Activated CD4-positive, alpha-beta memory T cell treated with anti-CD3 and anti-CD28 coated beads for 36 hours (primary cell): Measurements from ENCODE around the gene OR4K14. TPM values are rescaled to one million over a fixed set of nuclear protein-coding genes. Genes with fewer than 3 reads are reported as not detected.

Experiments
- CTCF ChIA-PET: fragments of 350-600 bp; sonication (Branson Sonifier 250); formaldehyde crosslinking; loops from one replicate; lab custom pipeline; 2021; ENCODE audit warnings: antibody characterized with exemption, inconsistent platforms; lab: Charles Lee
- POLR2A ChIA-PET: fragments of 350-600 bp; sonication (Branson Sonifier 250); formaldehyde crosslinking; loops from one replicate; lab custom pipeline; 2021; ENCODE audit warnings: antibody characterized with exemption; lab: Charles Lee
- DNase-seq: peaks from one replicate; pipeline ENCODE4 v3.0.0-alpha.2; 2020
- H3K27ac Mint-ChIP-seq: one replicate; pipeline ENCODE4 v1.8.0; 2021; ENCODE audit warnings: mixed read lengths
- H3K27me3 Mint-ChIP-seq: one replicate; pipeline ENCODE4 v1.8.0; 2021; ENCODE audit warnings: mixed read lengths
- H3K36me3 Mint-ChIP-seq: one replicate; pipeline ENCODE4 v1.8.0; 2021; ENCODE audit warnings: mixed read lengths
- H3K4me1 Mint-ChIP-seq: one replicate; pipeline ENCODE4 v1.8.0; 2021; ENCODE audit warnings: low read depth, mixed read lengths
- H3K4me3 Mint-ChIP-seq: one replicate; pipeline ENCODE4 v1.8.0; 2021; ENCODE audit warnings: mild to moderate bottlenecking, mixed read lengths
- H3K9me3 Mint-ChIP-seq: one replicate; pipeline ENCODE4 v1.8.0; 2021; ENCODE audit warnings: mixed read lengths
- intact Hi-C: fragments of 100-400 bp; cut with micrococcal nuclease; formaldehyde crosslinking; loops from one replicate; pipeline ENCODE4 v1.15.1; 2023
- total RNA-seq, 2 experiments: library from RNA; stranded (reverse); gene quantifications; one replicate each; pipeline ENCODE4 v1.2.3, GENCODE V29; 2021

OR4K14 gene
- total RNA-seq = not detected

- ChIA-PET CTCF (no interaction called here), POLR2A (no interaction called here)
- Mint-ChIP-seq H3K4me3 (no peak within 1 kb of the TSS), H3K27me3 (no peaks in the 10 kb centered on the region), H3K27ac (no peak within 1 kb of the TSS), H3K36me3 (no peaks in the 10 kb centered on the region), H3K4me1 (no peaks in the 10 kb centered on the region), H3K9me3 (peaks cover under 1% of the 10 kb centered on the region)
- no peak for DNase-seq
- intact Hi-C loops = no loop called here
Observed at GRCh38 chr14:20019257-20019865, at the start of gene OR4K14. TSS of gene OR4K14 (minus strand) at chr14:20019307. CDS start at chr14:20015193, 4,114 bp downstream.

- Mint-ChIP-seq H3K27ac (no peak within 1 kb of the TSS), H3K4me3 (no peak within 1 kb of the TSS)
- intact Hi-C loops = no loop called here
Observed at GRCh38 chr14:20059745-20060144, 40.6 kb upstream of the OR4K14 start, which contains the start of gene OR4L1. TSS of gene OR4L1 (plus strand) at chr14:20060045. CDS start at chr14:20060045, 0 bp downstream.

DNA sequence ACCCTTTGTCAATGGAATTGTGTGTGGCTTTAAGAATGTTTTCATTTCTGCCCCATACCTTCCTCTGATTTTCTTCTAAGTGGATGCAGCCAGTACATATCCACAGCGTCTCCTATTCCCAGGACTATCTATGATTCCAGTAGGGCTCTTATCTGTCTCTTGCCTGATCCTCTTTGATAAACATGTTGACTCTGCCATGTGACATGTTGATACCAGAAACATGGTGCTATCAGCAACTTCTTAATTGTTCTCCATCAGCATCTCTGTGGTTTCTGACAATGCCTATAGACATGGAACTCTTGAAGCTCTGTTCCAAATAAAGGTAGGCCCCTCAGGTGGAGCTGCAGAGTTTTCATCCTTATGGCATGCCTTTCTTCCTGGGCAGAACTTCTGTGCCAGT, 29.1 kb upstream of the OR4K14 start:
- ChIA-PET POLR2A (no interaction called here), CTCF (no interaction called here)
- Mint-ChIP-seq H3K27ac (no peak overlapping the region), H3K9me3 (no peaks in the 10 kb centered on the region), H3K36me3 (no peaks in the 10 kb centered on the region), H3K4me3 (no peak overlapping the region), H3K27me3 (peaks cover 8% of the 10 kb centered on the region), H3K4me1 (no peaks in the 10 kb centered on the region)
- DNase-seq = no peak
- intact Hi-C loops = no loop called here

More at GRCh38 chr14:20059745-20060144, 40.6 kb upstream of the OR4K14 start, which contains the start of gene OR4L1:
- ChIA-PET POLR2A (no interaction called here), CTCF (no interaction called here)
- peaks cover 1% of the 10 kb centered on the region for H3K27me3 Mint-ChIP-seq
- H3K9me3 Mint-ChIP-seq = peaks cover 4% of the 10 kb centered on the region
- H3K4me1 Mint-ChIP-seq = no peaks in the 10 kb centered on the region
- no peak for DNase-seq
- no peaks in the 10 kb centered on the region for H3K36me3 Mint-ChIP-seq

GRCh38 chr14:20044243-20044642, 25.1 kb upstream of the OR4K14 start:
- intact Hi-C loops = no loop called here
- POLR2A ChIA-PET = no interaction called here

GRCh38 chr14:20035938-20036337, 16.8 kb upstream of the OR4K14 start, which contains the start of gene OR4K13:
TSS of gene OR4K13 (minus strand) at chr14:20036038. CDS start at chr14:20034758, 1,280 bp downstream.
- Mint-ChIP-seq H3K27me3 (no peaks in the 10 kb centered on the region), H3K4me1 (no peaks in the 10 kb centered on the region), H3K27ac (no peak within 1 kb of the TSS), H3K4me3 (no peak within 1 kb of the TSS), H3K9me3 (no peaks in the 10 kb centered on the region), H3K36me3 (no peaks in the 10 kb centered on the region)
- ChIA-PET POLR2A (no interaction called here), CTCF (no interaction called here)
- intact Hi-C loops = no loop called here
- DNase-seq = no peak

More at GRCh38 chr14:20044243-20044642, 25.1 kb upstream of the OR4K14 start:
- no peaks in the 10 kb centered on the region for H3K4me1 Mint-ChIP-seq
- peaks cover 7% of the 10 kb centered on the region for H3K27me3 Mint-ChIP-seq
- peaks cover 2% of the 10 kb centered on the region for H3K9me3 Mint-ChIP-seq
- CTCF ChIA-PET = no interaction called here
- no peaks in the 10 kb centered on the region for H3K36me3 Mint-ChIP-seq
- DNase-seq = no peak
- no peak overlapping the region for H3K4me3 Mint-ChIP-seq
- H3K27ac Mint-ChIP-seq = no peak overlapping the region

- H3K4me1 Mint-ChIP-seq = no peaks in the 10 kb centered on the region
- no peaks in the 10 kb centered on the region for H3K9me3 Mint-ChIP-seq
- no peak overlapping the region for H3K4me3 Mint-ChIP-seq
- no peaks in the 10 kb centered on the region for H3K27me3 Mint-ChIP-seq
- ChIA-PET POLR2A (no interaction called here), CTCF (no interaction called here)
- no peak for DNase-seq
- no peaks in the 10 kb centered on the region for H3K36me3 Mint-ChIP-seq
- H3K27ac Mint-ChIP-seq = no peak overlapping the region
- intact Hi-C loops = no loop called here
Observed at GRCh38 chr14:20035449-20035848, 16.3 kb upstream of the OR4K14 start.

GRCh38 chr14:20031058-20031457, 12.0 kb upstream of the OR4K14 start:
- CTCF ChIA-PET = no interaction called here
- no peaks in the 10 kb centered on the region for H3K9me3 Mint-ChIP-seq
- no peaks in the 10 kb centered on the region for H3K36me3 Mint-ChIP-seq
- no peak overlapping the region for H3K27ac Mint-ChIP-seq
- H3K27me3 Mint-ChIP-seq = no peaks in the 10 kb centered on the region
- intact Hi-C loops = no loop called here
- no peak for DNase-seq
- H3K4me1 Mint-ChIP-seq = no peaks in the 10 kb centered on the region
- H3K4me3 Mint-ChIP-seq = no peak overlapping the region
- POLR2A ChIA-PET = no interaction called here

- Mint-ChIP-seq H3K27me3 (no peaks in the 10 kb centered on the region), H3K36me3 (no peaks in the 10 kb centered on the region), H3K27ac (no peak overlapping the region), H3K4me3 (no peak overlapping the region), H3K4me1 (no peaks in the 10 kb centered on the region), H3K9me3 (peaks cover 5% of the 10 kb centered on the region)
- POLR2A ChIA-PET = no interaction called here
- CTCF ChIA-PET = no interaction called here
- intact Hi-C loops = no loop called here
- DNase-seq = no peak
Observed at GRCh38 chr14:20008156-20008555, 11.0 kb downstream of the OR4K14 start.

- intact Hi-C loops = no loop called here
- no peak overlapping the region for H3K4me3 Mint-ChIP-seq
- H3K36me3 Mint-ChIP-seq = no peaks in the 10 kb centered on the region
- ChIA-PET POLR2A (no interaction called here), CTCF (no interaction called here)
- DNase-seq = no peak
- no peaks in the 10 kb centered on the region for H3K9me3 Mint-ChIP-seq
- peaks cover 2% of the 10 kb centered on the region for H3K27me3 Mint-ChIP-seq
- no peak overlapping the region for H3K27ac Mint-ChIP-seq
- no peaks in the 10 kb centered on the region for H3K4me1 Mint-ChIP-seq
Observed at GRCh38 chr14:20002319-20002718, 16.8 kb downstream of the OR4K14 start.

DNA sequence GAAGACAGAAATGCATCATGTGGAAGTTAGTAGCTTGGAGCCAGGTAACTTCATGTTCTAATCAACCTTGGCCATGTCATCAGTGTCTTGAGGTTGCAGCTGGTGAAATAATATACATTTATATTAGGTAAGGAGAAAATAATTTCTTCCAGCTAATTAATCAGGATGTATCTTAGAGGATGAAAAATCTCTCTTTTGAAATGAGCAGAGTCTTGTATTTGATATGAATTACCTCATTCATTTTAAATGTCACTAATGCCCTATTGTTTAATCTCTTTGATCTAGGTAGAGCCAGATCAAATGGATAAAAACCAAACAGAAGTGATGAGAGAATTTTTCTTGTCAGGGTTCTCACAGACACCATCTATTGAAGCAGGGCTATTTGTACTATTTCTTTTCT, 17.2 kb downstream of the OR4K14 start, which contains the start of gene OR4Q2:
Gene OR4Q2, plus strand, starts transcription at position 301 of the 400 bp plus-strand sequence.
- H3K9me3 Mint-ChIP-seq = no peaks in the 10 kb centered on the region
- H3K4me1 Mint-ChIP-seq = no peaks in the 10 kb centered on the region
- H3K27me3 Mint-ChIP-seq = peaks cover 2% of the 10 kb centered on the region
- H3K27ac Mint-ChIP-seq = no peak within 1 kb of the TSS
- POLR2A ChIA-PET = no interaction called here
- H3K36me3 Mint-ChIP-seq = no peaks in the 10 kb centered on the region
- DNase-seq = no peak
- no peak within 1 kb of the TSS for H3K4me3 Mint-ChIP-seq
- CTCF ChIA-PET = no interaction called here
- intact Hi-C loops = no loop called here

- Mint-ChIP-seq H3K27ac (no peak overlapping the region), H3K4me1 (no peaks in the 10 kb centered on the region), H3K9me3 (peaks cover 2% of the 10 kb centered on the region), H3K4me3 (no peak overlapping the region), H3K27me3 (no peaks in the 10 kb centered on the region), H3K36me3 (no peaks in the 10 kb centered on the region)
- DNase-seq = no peak
- intact Hi-C loops = no loop called here
- ChIA-PET CTCF (no interaction called here), POLR2A (no interaction called here)
Observed at GRCh38 chr14:19993438-19993837, 25.7 kb downstream of the OR4K14 start.

GRCh38 chr14:19975291-19975690, 43.8 kb downstream of the OR4K14 start, which contains the start of gene OR4K15:
TSS of gene OR4K15 (plus strand) at chr14:19975591. CDS start at chr14:19975591, 0 bp downstream.
- CTCF ChIA-PET = no interaction called here
- intact Hi-C loops = no loop called here
- H3K4me3 Mint-ChIP-seq = no peak within 1 kb of the TSS

DNA sequence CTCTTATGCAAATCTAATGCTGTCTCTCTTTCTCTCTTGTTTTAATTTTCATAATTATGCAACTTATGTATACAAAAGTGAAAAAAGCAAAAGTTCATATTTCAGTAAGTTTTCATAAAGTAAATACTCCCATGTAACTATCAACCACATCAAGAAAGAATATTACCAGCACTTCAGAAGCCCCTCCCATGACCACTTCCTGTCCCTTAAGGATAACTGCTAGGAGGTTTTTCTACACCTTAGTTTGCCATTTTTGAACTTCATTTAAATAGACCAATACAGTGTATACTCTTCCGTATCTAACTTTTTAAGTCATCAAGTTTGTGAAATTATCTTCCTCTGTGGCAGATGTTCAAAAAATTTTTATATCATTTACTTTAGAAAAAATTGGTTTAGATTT, 44.3 kb downstream of the OR4K14 start:
- Mint-ChIP-seq H3K27ac (no peak overlapping the region), H3K9me3 (peaks cover 2% of the 10 kb centered on the region), H3K4me1 (peaks cover 32% of the 10 kb centered on the region), H3K36me3 (no peaks in the 10 kb centered on the region), H3K27me3 (no peaks in the 10 kb centered on the region), H3K4me3 (no peak overlapping the region)
- CTCF ChIA-PET = no interaction called here
- intact Hi-C loops = no loop called here
- POLR2A ChIA-PET = no interaction called here
- no peak for DNase-seq

More at GRCh38 chr14:19975291-19975690, 43.8 kb downstream of the OR4K14 start, which contains the start of gene OR4K15:
- POLR2A ChIA-PET = no interaction called here
- no peak for DNase-seq
- Mint-ChIP-seq H3K27me3 (no peaks in the 10 kb centered on the region), H3K4me1 (peaks cover 32% of the 10 kb centered on the region), H3K36me3 (no peaks in the 10 kb centered on the region), H3K9me3 (peaks cover 2% of the 10 kb centered on the region), H3K27ac (peak within 1 kb of the TSS; percentile 38)
